Activated naive CD4-positive, alpha-beta T cell treated with anti-CD3 and anti-CD28 coated beads, Interleukin-2, amount 10 ng/mL, durations not matched to agents 7 days and 5 days (primary cell): ENCODE measurements around the gene OSBPL6.
"Not testable (repeated sequence)": the region's sequence is repeated elsewhere in the genome, so short reads cannot be mapped to it uniquely, and the experiment has no call there.

Source experiments
- CTCF ChIA-PET: fragments of 350-600 bp; sonication (Branson Sonifier 250); formaldehyde crosslinking; loops from one replicate; lab custom pipeline; 2021; ENCODE audit warnings: antibody characterized with exemption; lab: Charles Lee
- DNase-seq: peaks from one replicate; pipeline ENCODE4 v3.0.0-alpha.2; 2020
- H3K27ac Mint-ChIP-seq: one replicate; pipeline ENCODE4 v1.8.0; 2021; ENCODE audit warnings: mild to moderate bottlenecking, moderate library complexity, mixed read lengths
- H3K27me3 Mint-ChIP-seq: one replicate; pipeline ENCODE4 v1.8.0; 2021; ENCODE audit warnings: mild to moderate bottlenecking, mixed read lengths
- H3K36me3 Mint-ChIP-seq: one replicate; pipeline ENCODE4 v1.8.0; 2021; ENCODE audit warnings: mixed read lengths
- H3K4me1 Mint-ChIP-seq: one replicate; pipeline ENCODE4 v1.8.0; 2021; ENCODE audit warnings: mixed read lengths
- H3K4me3 Mint-ChIP-seq: one replicate; pipeline ENCODE4 v1.8.0; 2021; ENCODE audit warnings: mild to moderate bottlenecking, moderate library complexity, mixed read lengths
- H3K9me3 Mint-ChIP-seq: one replicate; pipeline ENCODE4 v1.8.0; 2021; ENCODE audit warnings: mixed read lengths

The OSBPL6 gene

GRCh38 chr2:178327516-178327915 is 133.2 kb downstream of the OSBPL6 start:
- DNase-seq, result no peak
- CTCF ChIA-PET, result no interaction called here
- Mint-ChIP-seq H3K4me3 (no peak overlapping the region), H3K27ac (no peak overlapping the region), H3K9me3 (no peaks in the 10 kb centered on the region), H3K27me3 (peaks cover 9% of the 10 kb centered on the region), H3K4me1 (no peaks in the 10 kb centered on the region), H3K36me3 (no peaks in the 10 kb centered on the region)

GRCh38 chr2:178328037-178328436 is 133.7 kb downstream of the OSBPL6 start:
- H3K27me3 Mint-ChIP-seq, result peaks cover 9% of the 10 kb centered on the region
- H3K36me3 Mint-ChIP-seq, result no peaks in the 10 kb centered on the region
- no peaks in the 10 kb centered on the region for H3K9me3 Mint-ChIP-seq
- DNase-seq, result no peak
- no peaks in the 10 kb centered on the region for H3K4me1 Mint-ChIP-seq
- CTCF ChIA-PET, result no interaction called here
- no peak overlapping the region for H3K4me3 Mint-ChIP-seq
- no peak overlapping the region for H3K27ac Mint-ChIP-seq

- no peaks in the 10 kb centered on the region for H3K27me3 Mint-ChIP-seq
- H3K9me3 Mint-ChIP-seq, result no peaks in the 10 kb centered on the region
- H3K4me3 Mint-ChIP-seq, result no peak overlapping the region
- H3K27ac Mint-ChIP-seq, result no peak overlapping the region
- H3K36me3 Mint-ChIP-seq, result no peaks in the 10 kb centered on the region
- CTCF ChIA-PET, result no interaction called here
- H3K4me1 Mint-ChIP-seq, result no peaks in the 10 kb centered on the region
- no peak for DNase-seq
Measured at GRCh38 chr2:178330175-178331017, 136.1 kb downstream of the OSBPL6 start.

- CTCF ChIA-PET, result interaction anchor here (0.5 kb wide), 1 partner anchor 1535 kb away, joined by 4 read pairs; no protein-coding TSS in a partner anchor
- H3K4me3 Mint-ChIP-seq, result no peak overlapping the region
- H3K27ac Mint-ChIP-seq, result no peak overlapping the region
- H3K4me1 Mint-ChIP-seq, result no peaks in the 10 kb centered on the region
- H3K27me3 Mint-ChIP-seq, result peaks cover 6% of the 10 kb centered on the region
- DNase-seq, result no peak
- H3K36me3 Mint-ChIP-seq, result no peaks in the 10 kb centered on the region
- H3K9me3 Mint-ChIP-seq, result no peaks in the 10 kb centered on the region
Measured at GRCh38 chr2:178331474-178332432, 137.4 kb downstream of the OSBPL6 start.

- Mint-ChIP-seq H3K36me3 (no peaks in the 10 kb centered on the region), H3K4me1 (no peaks in the 10 kb centered on the region), H3K27me3 (peaks cover 6% of the 10 kb centered on the region), H3K4me3 (no peak overlapping the region), H3K9me3 (no peaks in the 10 kb centered on the region), H3K27ac (no peak overlapping the region)
- DNase-seq, result no peak
- CTCF ChIA-PET, result no interaction called here
Measured at GRCh38 chr2:178333851-178334250, 139.5 kb downstream of the OSBPL6 start.

GRCh38 chr2:178335230-178335629 is 140.9 kb downstream of the OSBPL6 start:
- H3K9me3 Mint-ChIP-seq, result no peaks in the 10 kb centered on the region
- CTCF ChIA-PET, result no interaction called here
- H3K36me3 Mint-ChIP-seq, result no peaks in the 10 kb centered on the region
- no peaks in the 10 kb centered on the region for H3K4me1 Mint-ChIP-seq
- no peak overlapping the region for H3K4me3 Mint-ChIP-seq
- H3K27me3 Mint-ChIP-seq, result peaks cover 6% of the 10 kb centered on the region
- no peak overlapping the region for H3K27ac Mint-ChIP-seq
- DNase-seq, result no peak

GRCh38 chr2:178344121-178344520 is 149.8 kb downstream of the OSBPL6 start:
- no peaks in the 10 kb centered on the region for H3K36me3 Mint-ChIP-seq
- no peaks in the 10 kb centered on the region for H3K4me1 Mint-ChIP-seq
- H3K27me3 Mint-ChIP-seq, result peaks cover 16% of the 10 kb centered on the region
- CTCF ChIA-PET, result no interaction called here
- no peak for DNase-seq
- H3K9me3 Mint-ChIP-seq, result no peaks in the 10 kb centered on the region
- no peak overlapping the region for H3K4me3 Mint-ChIP-seq
- no peak overlapping the region for H3K27ac Mint-ChIP-seq

GRCh38 chr2:178345951-178346350 is 151.6 kb downstream of the OSBPL6 start:
- H3K4me1 Mint-ChIP-seq, result no peaks in the 10 kb centered on the region
- DNase-seq, result no peak
- no peak overlapping the region for H3K27ac Mint-ChIP-seq
- H3K27me3 Mint-ChIP-seq, result peaks cover 19% of the 10 kb centered on the region
- CTCF ChIA-PET, result no interaction called here
- no peaks in the 10 kb centered on the region for H3K36me3 Mint-ChIP-seq
- H3K4me3 Mint-ChIP-seq, result no peak overlapping the region
- H3K9me3 Mint-ChIP-seq, result no peaks in the 10 kb centered on the region

- Mint-ChIP-seq H3K36me3 (no peaks in the 10 kb centered on the region), H3K27me3 (peaks cover 14% of the 10 kb centered on the region), H3K4me3 (no peak overlapping the region), H3K4me1 (no peaks in the 10 kb centered on the region), H3K9me3 (peaks cover 1% of the 10 kb centered on the region), H3K27ac (no peak overlapping the region)
- DNase-seq, result no peak
- CTCF ChIA-PET, result no interaction called here
Measured at GRCh38 chr2:178350051-178350450, 155.7 kb downstream of the OSBPL6 start.

- H3K4me1 Mint-ChIP-seq, CTCF ChIA-PET, H3K9me3 Mint-ChIP-seq, H3K27me3 Mint-ChIP-seq, H3K4me3 Mint-ChIP-seq, H3K36me3 Mint-ChIP-seq, DNase-seq, H3K27ac Mint-ChIP-seq: not testable (repeated sequence)
Measured at GRCh38 chr2:178357704-178358103, 163.4 kb downstream of the OSBPL6 start.

- H3K36me3 Mint-ChIP-seq, result no peaks in the 10 kb centered on the region
- CTCF ChIA-PET, result no interaction called here
Measured at GRCh38 chr2:178359192-178359912, 165.0 kb downstream of the OSBPL6 start.

GRCh38 chr2:178361588-178361987 is 167.3 kb downstream of the OSBPL6 start:
- no peaks in the 10 kb centered on the region for H3K36me3 Mint-ChIP-seq
- no peak overlapping the region for H3K27ac Mint-ChIP-seq
- H3K4me1 Mint-ChIP-seq, result no peaks in the 10 kb centered on the region
- no peaks in the 10 kb centered on the region for H3K27me3 Mint-ChIP-seq
- no peak overlapping the region for H3K4me3 Mint-ChIP-seq
- H3K9me3 Mint-ChIP-seq, result no peaks in the 10 kb centered on the region
- CTCF ChIA-PET, result no interaction called here
- DNase-seq, result no peak

More at GRCh38 chr2:178359192-178359912, 165.0 kb downstream of the OSBPL6 start:
- H3K27me3 Mint-ChIP-seq, result no peaks in the 10 kb centered on the region
- H3K4me3 Mint-ChIP-seq, result no peak overlapping the region
- H3K4me1 Mint-ChIP-seq, result no peaks in the 10 kb centered on the region
- no peaks in the 10 kb centered on the region for H3K9me3 Mint-ChIP-seq
- no peak for DNase-seq
- no peak overlapping the region for H3K27ac Mint-ChIP-seq

GRCh38 chr2:178363252-178363651 is 168.9 kb downstream of the OSBPL6 start:
- no peaks in the 10 kb centered on the region for H3K27me3 Mint-ChIP-seq
- DNase-seq, result no peak
- H3K4me1 Mint-ChIP-seq, result no peaks in the 10 kb centered on the region
- no peak overlapping the region for H3K4me3 Mint-ChIP-seq
- H3K9me3 Mint-ChIP-seq, result no peaks in the 10 kb centered on the region
- CTCF ChIA-PET, result no interaction called here
- H3K36me3 Mint-ChIP-seq, result no peaks in the 10 kb centered on the region
- no peak overlapping the region for H3K27ac Mint-ChIP-seq

GRCh38 chr2:178365116-178365515 is 170.8 kb downstream of the OSBPL6 start:
- Mint-ChIP-seq H3K36me3 (no peaks in the 10 kb centered on the region), H3K27me3 (no peaks in the 10 kb centered on the region), H3K9me3 (no peaks in the 10 kb centered on the region), H3K4me3 (no peak overlapping the region), H3K27ac (no peak overlapping the region), H3K4me1 (no peaks in the 10 kb centered on the region)
- DNase-seq, result no peak
- CTCF ChIA-PET, result no interaction called here
